NT2/D1 (cell line): Measurements from ENCODE around the gene HHIPL1.

Source experiments
- SUZ12 ChIP-seq: IDR thresholded peaks from 2 replicates; pipeline ENCODE4 v1.6.1; 2011; ENCODE audit not compliant: insufficient read length, insufficient read depth; ENCODE audit errors: extremely low read depth
- YY1 ChIP-seq: IDR thresholded peaks from 2 replicates; pipeline ENCODE4 v1.6.1; 2011; ENCODE audit not compliant: insufficient read length, insufficient read depth

GRCh38 chr14:99663386-99664057 lies 18.6 kb downstream of the HHIPL1 start:
- no peak for TF ChIP-seq YY1
- TF ChIP-seq SUZ12, result no peak
